DND-41 (cell line): ENCODE results near the gene PDE4D.
"Not testable (repeated sequence)": the region's sequence is repeated elsewhere in the genome, so short reads cannot be mapped to it uniquely, and the experiment has no call there.

Experiments
- EZH2 ChIP-seq: IDR thresholded peaks from 3 replicates; pipeline ENCODE4 v1.6.1; 2012; ENCODE audit warnings: borderline replicate concordance, low read depth, mild to moderate bottlenecking, moderate library complexity, low read length, inconsistent platforms; ENCODE audit not compliant: severe bottlenecking
- TF ChIP-seq, protein P1 (sequence below): IDR thresholded peaks from 2 replicates; pipeline ENCODE4 v1.5.1; 2012; ENCODE audit warnings: borderline replicate concordance, low read length, moderate library complexity, mild to moderate bottlenecking; ENCODE audit not compliant: poor library complexity, severe bottlenecking; ENCODE audit errors: extremely low read depth

DNA sequence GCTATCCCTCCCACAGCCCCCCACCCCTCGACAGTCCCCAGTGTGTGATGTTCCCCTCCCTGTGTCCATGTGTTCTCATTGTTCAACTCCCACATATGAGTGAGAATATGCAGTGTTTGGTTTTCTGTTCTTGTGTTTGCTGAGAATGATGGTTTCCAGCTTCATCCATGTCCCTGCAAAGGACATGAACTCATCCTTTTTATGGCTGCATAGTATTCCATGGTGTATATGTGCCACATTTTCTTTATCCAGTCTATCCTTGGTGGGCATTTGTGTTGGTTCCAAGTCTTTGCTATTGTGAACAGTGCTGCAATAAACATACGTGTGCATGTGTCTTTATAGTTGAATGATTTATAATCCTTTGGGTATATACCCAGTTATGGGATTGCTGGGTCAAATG is 940.3 kb downstream of the PDE4D start:
- TF ChIP-seq, protein P1, sequence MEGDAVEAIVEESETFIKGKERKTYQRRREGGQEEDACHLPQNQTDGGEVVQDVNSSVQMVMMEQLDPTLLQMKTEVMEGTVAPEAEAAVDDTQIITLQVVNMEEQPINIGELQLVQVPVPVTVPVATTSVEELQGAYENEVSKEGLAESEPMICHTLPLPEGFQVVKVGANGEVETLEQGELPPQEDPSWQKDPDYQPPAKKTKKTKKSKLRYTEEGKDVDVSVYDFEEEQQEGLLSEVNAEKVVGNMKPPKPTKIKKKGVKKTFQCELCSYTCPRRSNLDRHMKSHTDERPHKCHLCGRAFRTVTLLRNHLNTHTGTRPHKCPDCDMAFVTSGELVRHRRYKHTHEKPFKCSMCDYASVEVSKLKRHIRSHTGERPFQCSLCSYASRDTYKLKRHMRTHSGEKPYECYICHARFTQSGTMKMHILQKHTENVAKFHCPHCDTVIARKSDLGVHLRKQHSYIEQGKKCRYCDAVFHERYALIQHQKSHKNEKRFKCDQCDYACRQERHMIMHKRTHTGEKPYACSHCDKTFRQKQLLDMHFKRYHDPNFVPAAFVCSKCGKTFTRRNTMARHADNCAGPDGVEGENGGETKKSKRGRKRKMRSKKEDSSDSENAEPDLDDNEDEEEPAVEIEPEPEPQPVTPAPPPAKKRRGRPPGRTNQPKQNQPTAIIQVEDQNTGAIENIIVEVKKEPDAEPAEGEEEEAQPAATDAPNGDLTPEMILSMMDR: not testable (repeated sequence)
- not testable (repeated sequence) for TF ChIP-seq EZH2
